ENCODE measurements around the gene GTSE1.
A peak's percentile ranks its signal among the peaks of the same experiment; 100 is the strongest.
"Not testable (repeated sequence)": the region's sequence is repeated elsewhere in the genome, so short reads cannot be mapped to it uniquely, and the experiment has no call there.

The GTSE1 gene

GRCh38 chr22:46296257-46297150 is at the start of gene GTSE1:
GTSE1 (plus strand) TSS chr22:46296870; CDS start chr22:46297401, 531 bp downstream.
- DNase-seq, result peak; percentile 98

- DNase-seq, result no peak
Measured at GRCh38 chr22:46247443-46247975, 49.2 kb upstream of the GTSE1 start.

- peak; percentile 90 for DNase-seq
Measured at GRCh38 chr22:46250035-46250782, 46.5 kb upstream of the GTSE1 start, which contains the start of gene CDPF1. CDPF1 (minus strand) TSS chr22:46250293; CDS start chr22:46248284, 2,009 bp downstream.

GRCh38 chr22:46250783-46251125 is 45.9 kb upstream of the GTSE1 start:
- no peak for DNase-seq

GRCh38 chr22:46251266-46251665 is 45.4 kb upstream of the GTSE1 start:
- no peak for DNase-seq

- no peak for DNase-seq
Measured at GRCh38 chr22:46251816-46252380, 44.8 kb upstream of the GTSE1 start.

GRCh38 chr22:46256358-46256958 is 40.2 kb upstream of the GTSE1 start:
- no peak for DNase-seq

GRCh38 chr22:46259374-46259773 is 37.3 kb upstream of the GTSE1 start:
- DNase-seq, result no peak

- DNase-seq, result no peak
Measured at GRCh38 chr22:46260038-46260437, 36.6 kb upstream of the GTSE1 start.

- DNase-seq, result peak; percentile 48
Measured at GRCh38 chr22:46262449-46263215, 34.0 kb upstream of the GTSE1 start.

- no peak for DNase-seq
Measured at GRCh38 chr22:46263216-46263590, 33.5 kb upstream of the GTSE1 start, which contains the start of gene PKDREJ. PKDREJ (minus strand) TSS chr22:46263343; CDS start chr22:46263322, 21 bp downstream.

- DNase-seq, result not testable (repeated sequence)
Measured at GRCh38 chr22:46264520-46264919, 32.1 kb upstream of the GTSE1 start.

- DNase-seq, result not testable (repeated sequence)
Measured at GRCh38 chr22:46265627-46266026, 31.0 kb upstream of the GTSE1 start.

- DNase-seq, result peak; percentile 62
Measured at GRCh38 chr22:46267431-46268279, 29.0 kb upstream of the GTSE1 start, which contains the start of gene TTC38. TTC38 (plus strand) TSS chr22:46268008; CDS start chr22:46268040, 32 bp downstream.

GRCh38 chr22:46269564-46269963 is 27.1 kb upstream of the GTSE1 start:
- no peak for DNase-seq

- DNase-seq, result no peak
Measured at GRCh38 chr22:46272196-46272595, 24.5 kb upstream of the GTSE1 start.

- no peak for DNase-seq
Measured at GRCh38 chr22:46272762-46273431, 23.8 kb upstream of the GTSE1 start.

GRCh38 chr22:46273432-46274148 is 23.1 kb upstream of the GTSE1 start:
- DNase-seq, result no peak

GRCh38 chr22:46274381-46274780 is 22.3 kb upstream of the GTSE1 start:
- no peak for DNase-seq
